Measurements from ENCODE around the gene C9orf43. TPM values are rescaled to one million over a fixed set of nuclear protein-coding genes. Genes with fewer than 3 reads are reported as not detected.
A peak's percentile ranks its signal among the peaks of the same experiment; 100 is the strongest.
"Not testable (repeated sequence)": the region's sequence is repeated elsewhere in the genome, so short reads cannot be mapped to it uniquely, and the experiment has no call there.

C9orf43 gene
- total and polyA plus RNA-seq, 2 experiments from 2014 or later: 0.63 to 1.1 TPM

DNA sequence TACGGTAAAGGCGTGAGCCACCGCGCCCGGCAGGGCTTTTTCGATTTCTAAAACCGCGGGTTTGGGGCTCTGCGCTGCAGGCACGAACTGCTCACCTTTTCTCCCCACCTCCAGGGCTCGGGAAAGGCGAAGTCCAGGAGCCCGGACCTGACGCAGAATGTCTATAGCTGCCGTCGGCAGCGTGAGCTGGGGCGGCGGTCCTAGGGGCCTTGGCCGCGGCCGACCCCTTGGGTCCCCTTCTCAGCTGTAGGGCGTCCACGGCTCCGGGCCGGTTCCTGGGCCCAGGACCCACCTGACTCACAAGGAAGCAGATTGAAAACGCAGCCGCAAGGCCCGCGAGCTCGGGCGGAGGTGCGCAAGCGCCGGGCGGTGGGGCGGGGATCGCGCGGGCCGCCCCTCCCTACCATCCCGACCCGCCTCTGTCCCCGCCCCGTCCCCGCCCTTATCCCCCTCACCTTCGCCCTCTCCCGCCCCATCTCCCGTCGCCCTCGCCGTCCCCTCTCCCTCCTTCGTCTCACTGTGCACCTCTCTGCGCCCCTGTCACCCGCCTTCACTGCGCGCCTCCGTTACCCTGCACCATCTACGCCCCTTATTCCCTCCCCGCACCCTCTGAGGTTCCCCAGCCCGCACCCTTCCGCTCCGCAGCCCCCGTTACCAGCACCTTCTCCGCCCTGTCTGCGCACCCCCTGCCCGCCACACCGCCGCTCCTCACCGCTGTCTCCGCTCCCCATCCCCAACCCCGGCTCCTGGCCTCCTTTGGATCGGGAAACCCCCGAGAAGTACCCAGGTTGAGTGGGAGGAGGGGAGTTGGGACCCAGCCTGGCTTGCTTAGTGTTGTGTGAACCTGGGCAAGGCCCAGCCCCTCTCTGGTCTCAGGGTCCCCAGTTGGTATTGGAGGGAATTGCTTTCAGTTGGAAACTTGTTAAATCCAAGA, 33.6 kb upstream of the C9orf43 start, which contains the start of gene HDHD3:
Gene HDHD3, minus strand, starts transcription at position 353 of the 934 bp plus-strand sequence. CDS start 2,632 bp downstream, outside the sequence.
- peak within 1 kb of the TSS; percentile 98 for H2AFZ ChIP-seq
- peak within 1 kb of the TSS; percentile 94 for H3K27ac ChIP-seq (ENCODE audit: low read depth)
- peaks cover 13% of the 10 kb centered on the region for H3K4me1 Mint-ChIP-seq
- H3K9me3 Mint-ChIP-seq: no peaks in the 10 kb centered on the region; the same call in 2 of the 3 replicates
- no peaks in the 10 kb centered on the region for H3K79me2 ChIP-seq (replicated peaks; ENCODE audit: insufficient read depth)
- peaks cover 7% of the 10 kb centered on the region for H3K27me3 Mint-ChIP-seq (ENCODE audit: insufficient read depth, low read depth, poor library complexity)
- H3K4me1 ChIP-seq (ENCODE audit: insufficient read depth): no peaks in the 10 kb centered on the region; the same call in 1 of the 2 replicates
- peak within 1 kb of the TSS; percentile 87 for H3K4me2 ChIP-seq
- H4K20me1 ChIP-seq (replicated peaks; ENCODE audit: insufficient read depth): no peaks in the 10 kb centered on the region
- ATAC-seq (peak; percentile 82), DNase-seq (ENCODE audit: low spot score) (peak; percentile 92)
- no peaks in the 10 kb centered on the region for H3K9me2 ChIP-seq (ENCODE audit: insufficient read depth)
- no peak within 1 kb of the TSS for H3K27ac Mint-ChIP-seq
- no peaks in the 10 kb centered on the region for H3F3A ChIP-seq (replicated peaks; ENCODE audit: low read depth)
- peak within 1 kb of the TSS; percentile 92 for H3K4me3 Mint-ChIP-seq
- TF ChIP-seq NANOG (IDR thresholded peaks at IDR 0.05; ENCODE audit: borderline replicate concordance): no peak
- no peak for TF ChIP-seq STAT1 (IDR thresholded peaks at IDR 0.05; ENCODE audit: unreplicated experiment)
- TF ChIP-seq, protein P1, sequence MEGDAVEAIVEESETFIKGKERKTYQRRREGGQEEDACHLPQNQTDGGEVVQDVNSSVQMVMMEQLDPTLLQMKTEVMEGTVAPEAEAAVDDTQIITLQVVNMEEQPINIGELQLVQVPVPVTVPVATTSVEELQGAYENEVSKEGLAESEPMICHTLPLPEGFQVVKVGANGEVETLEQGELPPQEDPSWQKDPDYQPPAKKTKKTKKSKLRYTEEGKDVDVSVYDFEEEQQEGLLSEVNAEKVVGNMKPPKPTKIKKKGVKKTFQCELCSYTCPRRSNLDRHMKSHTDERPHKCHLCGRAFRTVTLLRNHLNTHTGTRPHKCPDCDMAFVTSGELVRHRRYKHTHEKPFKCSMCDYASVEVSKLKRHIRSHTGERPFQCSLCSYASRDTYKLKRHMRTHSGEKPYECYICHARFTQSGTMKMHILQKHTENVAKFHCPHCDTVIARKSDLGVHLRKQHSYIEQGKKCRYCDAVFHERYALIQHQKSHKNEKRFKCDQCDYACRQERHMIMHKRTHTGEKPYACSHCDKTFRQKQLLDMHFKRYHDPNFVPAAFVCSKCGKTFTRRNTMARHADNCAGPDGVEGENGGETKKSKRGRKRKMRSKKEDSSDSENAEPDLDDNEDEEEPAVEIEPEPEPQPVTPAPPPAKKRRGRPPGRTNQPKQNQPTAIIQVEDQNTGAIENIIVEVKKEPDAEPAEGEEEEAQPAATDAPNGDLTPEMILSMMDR (conservative IDR thresholded peaks at IDR 0.05; ENCODE audit: low read depth in 2 of 2): no peak
- TF ChIP-seq, protein P2, sequence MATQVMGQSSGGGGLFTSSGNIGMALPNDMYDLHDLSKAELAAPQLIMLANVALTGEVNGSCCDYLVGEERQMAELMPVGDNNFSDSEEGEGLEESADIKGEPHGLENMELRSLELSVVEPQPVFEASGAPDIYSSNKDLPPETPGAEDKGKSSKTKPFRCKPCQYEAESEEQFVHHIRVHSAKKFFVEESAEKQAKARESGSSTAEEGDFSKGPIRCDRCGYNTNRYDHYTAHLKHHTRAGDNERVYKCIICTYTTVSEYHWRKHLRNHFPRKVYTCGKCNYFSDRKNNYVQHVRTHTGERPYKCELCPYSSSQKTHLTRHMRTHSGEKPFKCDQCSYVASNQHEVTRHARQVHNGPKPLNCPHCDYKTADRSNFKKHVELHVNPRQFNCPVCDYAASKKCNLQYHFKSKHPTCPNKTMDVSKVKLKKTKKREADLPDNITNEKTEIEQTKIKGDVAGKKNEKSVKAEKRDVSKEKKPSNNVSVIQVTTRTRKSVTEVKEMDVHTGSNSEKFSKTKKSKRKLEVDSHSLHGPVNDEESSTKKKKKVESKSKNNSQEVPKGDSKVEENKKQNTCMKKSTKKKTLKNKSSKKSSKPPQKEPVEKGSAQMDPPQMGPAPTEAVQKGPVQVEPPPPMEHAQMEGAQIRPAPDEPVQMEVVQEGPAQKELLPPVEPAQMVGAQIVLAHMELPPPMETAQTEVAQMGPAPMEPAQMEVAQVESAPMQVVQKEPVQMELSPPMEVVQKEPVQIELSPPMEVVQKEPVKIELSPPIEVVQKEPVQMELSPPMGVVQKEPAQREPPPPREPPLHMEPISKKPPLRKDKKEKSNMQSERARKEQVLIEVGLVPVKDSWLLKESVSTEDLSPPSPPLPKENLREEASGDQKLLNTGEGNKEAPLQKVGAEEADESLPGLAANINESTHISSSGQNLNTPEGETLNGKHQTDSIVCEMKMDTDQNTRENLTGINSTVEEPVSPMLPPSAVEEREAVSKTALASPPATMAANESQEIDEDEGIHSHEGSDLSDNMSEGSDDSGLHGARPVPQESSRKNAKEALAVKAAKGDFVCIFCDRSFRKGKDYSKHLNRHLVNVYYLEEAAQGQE (IDR thresholded peaks at IDR 0.05; ENCODE audit: unreplicated experiment): no peak
- peak; percentile 88 for TF ChIP-seq POLR2AphosphoS5 (IDR thresholded peaks at IDR 0.05; ENCODE audit: low read depth)
- no peaks in the 10 kb centered on the region for H3K36me3 ChIP-seq (ENCODE audit: insufficient read depth)
- H3K36me3 Mint-ChIP-seq (ENCODE audit: low read depth): peaks cover 6% of the 10 kb centered on the region; the same call in 1 of the 3 replicates
- H3K4me3 ChIP-seq: peak within 1 kb of the TSS; percentile 85
- no peaks in the 10 kb centered on the region for H3K27me3 ChIP-seq (ENCODE audit: insufficient read depth)

DNA sequence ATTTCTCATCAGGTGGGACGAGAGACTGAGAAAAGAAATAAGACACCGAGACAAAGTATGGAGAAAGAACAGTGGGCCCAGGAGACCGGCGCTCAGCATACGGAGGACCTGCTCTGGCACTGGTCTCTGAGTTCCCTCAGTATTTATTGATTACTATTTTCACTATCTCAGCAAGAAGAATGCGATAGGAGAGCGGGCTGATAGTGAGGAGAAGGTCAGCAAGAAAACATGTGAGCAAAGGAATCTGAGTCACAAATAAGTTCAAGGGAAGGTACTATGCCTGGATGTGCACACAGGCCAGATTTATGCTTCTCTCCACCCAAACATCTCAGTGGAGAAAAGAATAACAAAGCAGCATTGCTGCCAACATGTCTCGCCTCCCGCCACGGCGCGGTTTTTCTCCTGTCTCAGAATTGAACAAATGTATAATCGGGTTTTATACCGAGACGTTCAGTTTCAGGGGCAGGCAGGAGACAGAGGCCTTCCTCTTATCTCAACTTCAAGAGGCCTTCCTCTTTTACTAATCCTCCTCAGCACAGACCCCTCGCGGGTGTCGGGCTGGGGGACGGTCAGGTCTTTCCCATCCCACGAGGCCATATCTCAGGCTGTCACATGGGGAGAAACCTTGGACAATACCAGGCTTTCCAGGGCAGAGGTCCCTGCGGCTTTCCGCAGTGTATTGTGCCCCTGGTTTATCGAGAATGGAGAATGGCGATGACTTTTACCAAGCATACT, 31.3 kb upstream of the C9orf43 start:
- not testable (repeated sequence) for H3K9me2 ChIP-seq (ENCODE audit: insufficient read depth); H3K4me2 ChIP-seq; H3K27ac Mint-ChIP-seq; ATAC-seq; H3K4me3 ChIP-seq; H3K27ac ChIP-seq (ENCODE audit: low read depth); H3K79me2 ChIP-seq (replicated peaks; ENCODE audit: insufficient read depth); H3K4me3 Mint-ChIP-seq; H3K27me3 ChIP-seq (ENCODE audit: insufficient read depth); H3K9me3 Mint-ChIP-seq; H3K27me3 Mint-ChIP-seq (ENCODE audit: insufficient read depth, low read depth, poor library complexity); H3K36me3 ChIP-seq (ENCODE audit: insufficient read depth); DNase-seq (ENCODE audit: low spot score); H2AFZ ChIP-seq; H4K20me1 ChIP-seq (replicated peaks; ENCODE audit: insufficient read depth); H3K4me1 ChIP-seq (ENCODE audit: insufficient read depth); H3F3A ChIP-seq (replicated peaks; ENCODE audit: low read depth); H3K36me3 Mint-ChIP-seq (ENCODE audit: low read depth)
- H3K4me1 Mint-ChIP-seq: peaks cover 14% of the 10 kb centered on the region

DNA sequence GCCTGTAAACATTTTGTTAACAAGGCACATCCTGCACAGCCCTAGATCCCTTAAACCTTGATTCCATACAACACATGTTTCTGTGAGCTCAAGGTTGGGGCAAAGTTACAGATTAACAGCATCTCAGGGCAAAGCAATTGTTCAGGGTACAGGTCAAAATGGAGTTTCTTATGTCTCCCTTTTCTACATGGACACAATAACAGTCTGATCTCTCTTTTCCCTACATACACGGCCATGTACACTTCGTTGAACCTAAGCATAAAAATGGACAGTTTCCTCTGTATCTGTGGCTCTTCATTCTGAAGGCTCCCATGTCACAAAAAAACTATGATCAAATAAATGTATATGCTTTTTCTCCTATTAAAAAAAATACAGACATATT, 30.7 kb upstream of the C9orf43 start:
- not testable (repeated sequence) for H3K27ac Mint-ChIP-seq; H3K9me2 ChIP-seq (ENCODE audit: insufficient read depth); DNase-seq (ENCODE audit: low spot score); H4K20me1 ChIP-seq (replicated peaks; ENCODE audit: insufficient read depth); H3K36me3 Mint-ChIP-seq (ENCODE audit: low read depth); H3K4me3 ChIP-seq; H3K9me3 Mint-ChIP-seq; H3K27me3 ChIP-seq (ENCODE audit: insufficient read depth); H3K36me3 ChIP-seq (ENCODE audit: insufficient read depth); H3K79me2 ChIP-seq (replicated peaks; ENCODE audit: insufficient read depth); H3K4me2 ChIP-seq; H3K27ac ChIP-seq (ENCODE audit: low read depth); H3K4me1 ChIP-seq (ENCODE audit: insufficient read depth); H3K4me3 Mint-ChIP-seq; ATAC-seq; H3K27me3 Mint-ChIP-seq (ENCODE audit: insufficient read depth, low read depth, poor library complexity); H3F3A ChIP-seq (replicated peaks; ENCODE audit: low read depth); H2AFZ ChIP-seq
- peaks cover 14% of the 10 kb centered on the region for H3K4me1 Mint-ChIP-seq
